ENCODE measurements around the gene SRGAP3. TPM values are rescaled to one million over a fixed set of nuclear protein-coding genes. Genes with fewer than 3 reads are reported as not detected.

Gene SRGAP3
- total and polyA plus RNA-seq, 2 donors (not counting 1 experiment from before 2014, with no cell fraction given) = 0.92 to 12.4 TPM

GRCh38 chr3:9047452-9048346 is 201.7 kb downstream of the SRGAP3 start:
- H3K4me1 ChIP-seq (ENCODE audit: control insufficient read depth, extremely low read depth, insufficient read depth, low read length) = no peaks in the 10 kb centered on the region
- DNase-seq (ENCODE audit: low read depth in 2 of 2) = no peak
- no peaks in the 10 kb centered on the region for H3K9me3 ChIP-seq (ENCODE audit: control insufficient read depth, insufficient read depth, low read depth, low read length)
- H4K20me1 ChIP-seq (ENCODE audit: control insufficient read depth, extremely low read depth, insufficient read depth, low read length) = no peaks in the 10 kb centered on the region
- H2AFZ ChIP-seq (ENCODE audit: low read length) = no peak overlapping the region
- H3K4me3 ChIP-seq (replicated peaks in 1 of 4; ENCODE audit: control extremely low read depth in 1 of 4, insufficient read depth in 1 of 4, low read depth in 3 of 4, low read length in 4 of 4) = no peak overlapping the region
- TF ChIP-seq EZH2 (IDR thresholded peaks at IDR 0.05; ENCODE audit: low read length, missing control alignments) (no peak), CTCF (conservative IDR thresholded peaks at IDR 0.05 in 1 of 2, IDR thresholded peaks at IDR 0.05 in 1 of 2; ENCODE audit: low read depth in 1 of 2, low read length in 2 of 2) (no peak)
- no peaks in the 10 kb centered on the region for H3K79me2 ChIP-seq (ENCODE audit: control insufficient read depth, insufficient read depth, low read length)
- no peak overlapping the region for H3K4me2 ChIP-seq (ENCODE audit: extremely low read depth, insufficient read depth, low read length)
- H3K27me3 ChIP-seq (ENCODE audit: control insufficient read depth, insufficient read depth, low read length) = no peaks in the 10 kb centered on the region
- H3K36me3 ChIP-seq (ENCODE audit: control insufficient read depth, insufficient read depth, low read length) = no peaks in the 10 kb centered on the region
- no peak overlapping the region for H3K9ac ChIP-seq (ENCODE audit: insufficient read depth, low read length)
- H3K27ac ChIP-seq (ENCODE audit: insufficient read depth, low read length) = no peak overlapping the region

- Histone ChIP-seq H3K9me3 (ENCODE audit: control insufficient read depth, insufficient read depth, low read depth, low read length) (no peaks in the 10 kb centered on the region), H3K4me3 (replicated peaks in 1 of 4; ENCODE audit: control extremely low read depth in 1 of 4, insufficient read depth in 1 of 4, low read depth in 3 of 4, low read length in 4 of 4) (no peak overlapping the region), H3K79me2 (ENCODE audit: control insufficient read depth, insufficient read depth, low read length) (no peaks in the 10 kb centered on the region), H3K4me1 (ENCODE audit: control insufficient read depth, extremely low read depth, insufficient read depth, low read length) (no peaks in the 10 kb centered on the region), H3K36me3 (ENCODE audit: control insufficient read depth, insufficient read depth, low read length) (no peaks in the 10 kb centered on the region), H3K27me3 (ENCODE audit: control insufficient read depth, insufficient read depth, low read length) (no peaks in the 10 kb centered on the region), H4K20me1 (ENCODE audit: control insufficient read depth, extremely low read depth, insufficient read depth, low read length) (no peaks in the 10 kb centered on the region), H2AFZ (ENCODE audit: low read length) (no peak overlapping the region), H3K4me2 (ENCODE audit: extremely low read depth, insufficient read depth, low read length) (no peak overlapping the region), H3K27ac (ENCODE audit: insufficient read depth, low read length) (no peak overlapping the region), H3K9ac (ENCODE audit: insufficient read depth, low read length) (no peak overlapping the region)
- TF ChIP-seq CTCF (conservative IDR thresholded peaks at IDR 0.05 in 1 of 2, IDR thresholded peaks at IDR 0.05 in 1 of 2; ENCODE audit: low read depth in 1 of 2, low read length in 2 of 2) (no peak), EZH2 (IDR thresholded peaks at IDR 0.05; ENCODE audit: low read length, missing control alignments) (no peak)
- no peak for DNase-seq (ENCODE audit: low read depth in 2 of 2)
Measured at GRCh38 chr3:9045371-9045770, 204.1 kb downstream of the SRGAP3 start.

DNA sequence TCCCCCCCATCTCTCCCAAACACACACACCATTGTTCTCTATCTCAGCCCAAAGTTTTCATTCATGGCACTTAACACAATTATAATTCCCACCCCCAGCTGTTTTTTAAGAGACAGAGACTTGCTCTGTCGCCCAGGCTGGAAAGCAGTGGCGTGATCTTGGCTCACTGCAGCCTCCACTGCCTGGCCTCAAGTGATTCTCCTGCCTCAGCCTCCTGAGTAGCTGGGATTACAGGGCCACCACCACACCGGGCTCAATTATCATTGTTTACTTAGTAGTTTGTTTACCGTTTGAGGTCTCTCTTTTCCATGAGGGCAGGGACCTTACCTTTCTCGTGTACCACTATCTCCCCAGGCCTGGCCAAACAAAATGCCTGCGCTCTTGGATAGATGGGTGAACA is 206.4 kb downstream of the SRGAP3 start:
- no peak overlapping the region for H3K9ac ChIP-seq (ENCODE audit: insufficient read depth, low read length)
- H3K4me2 ChIP-seq (ENCODE audit: extremely low read depth, insufficient read depth, low read length) = no peak overlapping the region
- TF ChIP-seq CTCF (conservative IDR thresholded peaks at IDR 0.05 in 1 of 2, IDR thresholded peaks at IDR 0.05 in 1 of 2; ENCODE audit: low read depth in 1 of 2, low read length in 2 of 2) = no peak
- H3K79me2 ChIP-seq (ENCODE audit: control insufficient read depth, insufficient read depth, low read length) = no peaks in the 10 kb centered on the region
- no peak overlapping the region for H3K27ac ChIP-seq (ENCODE audit: insufficient read depth, low read length)
- H2AFZ ChIP-seq (ENCODE audit: low read length) = no peak overlapping the region
- DNase-seq (ENCODE audit: low read depth in 2 of 2) = no peak
- H3K4me3 ChIP-seq (replicated peaks in 1 of 4; ENCODE audit: control extremely low read depth in 1 of 4, insufficient read depth in 1 of 4, low read depth in 3 of 4, low read length in 4 of 4) = no peak overlapping the region
- no peaks in the 10 kb centered on the region for H3K36me3 ChIP-seq (ENCODE audit: control insufficient read depth, insufficient read depth, low read length)
- peaks cover 4% of the 10 kb centered on the region for H3K27me3 ChIP-seq (ENCODE audit: control insufficient read depth, insufficient read depth, low read length)
- no peaks in the 10 kb centered on the region for H3K4me1 ChIP-seq (ENCODE audit: control insufficient read depth, extremely low read depth, insufficient read depth, low read length)
- no peaks in the 10 kb centered on the region for H3K9me3 ChIP-seq (ENCODE audit: control insufficient read depth, insufficient read depth, low read depth, low read length)
- no peaks in the 10 kb centered on the region for H4K20me1 ChIP-seq (ENCODE audit: control insufficient read depth, extremely low read depth, insufficient read depth, low read length)
